Measurements from ENCODE around the gene DNAH11.
A peak's percentile ranks its signal among the peaks of the same experiment; 100 is the strongest.
"Not testable (repeated sequence)": the region's sequence is repeated elsewhere in the genome, so short reads cannot be mapped to it uniquely, and the experiment has no call there.

DNAH11 gene

GRCh38 chr7:21526448-21526847, 16.4 kb upstream of the DNAH11 start:
- H3K4me1 ChIP-seq (ENCODE audit: control insufficient read depth, insufficient read depth, low read length): no peaks in the 10 kb centered on the region
- H3K27ac ChIP-seq (ENCODE audit: low read length): no peak overlapping the region
- WGBS (ENCODE audit: insufficient coverage, insufficient read length): no CpG with 5 or more reads among the region's 3 CpGs
- no peaks in the 10 kb centered on the region for H3K9me3 ChIP-seq (ENCODE audit: control insufficient read depth, insufficient read depth, low read length)
- H3K36me3 ChIP-seq (ENCODE audit: control insufficient read depth, insufficient read depth, low read length): no peaks in the 10 kb centered on the region
- H3K27me3 ChIP-seq (ENCODE audit: control insufficient read depth, insufficient read depth, low read length): no peaks in the 10 kb centered on the region
- DNase-seq (ENCODE audit: low read depth, low spot score): no peak
- H3K4me3 ChIP-seq (ENCODE audit: low read length): no peak overlapping the region

DNA sequence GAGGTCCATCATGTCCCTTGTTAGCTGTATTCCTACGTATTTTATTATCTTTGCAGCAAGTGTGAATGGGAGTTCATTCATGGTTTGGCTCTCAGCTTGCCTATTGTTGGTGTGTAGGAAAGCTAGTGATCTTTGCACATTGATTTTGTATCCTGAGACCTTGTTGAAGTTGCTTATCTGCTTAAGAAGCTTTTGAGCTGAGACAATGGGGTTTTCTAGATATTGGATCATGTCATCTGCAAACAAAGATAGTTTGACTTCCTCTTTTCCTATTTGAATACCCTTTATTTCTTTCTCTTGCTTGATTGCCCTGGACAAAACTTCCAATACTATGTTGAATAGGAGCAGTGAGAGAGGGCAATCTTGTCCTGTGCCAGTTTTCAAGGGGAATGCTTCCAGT, 10.4 kb upstream of the DNAH11 start:
- not testable (repeated sequence) for H3K9me3 ChIP-seq (ENCODE audit: control insufficient read depth, insufficient read depth, low read length); H3K27ac ChIP-seq (ENCODE audit: low read length); H3K36me3 ChIP-seq (ENCODE audit: control insufficient read depth, insufficient read depth, low read length); H3K4me1 ChIP-seq (ENCODE audit: control insufficient read depth, insufficient read depth, low read length); DNase-seq (ENCODE audit: low read depth, low spot score); H3K27me3 ChIP-seq (ENCODE audit: control insufficient read depth, insufficient read depth, low read length); H3K4me3 ChIP-seq (ENCODE audit: low read length)
- no CpG with 5 or more reads among the region's 1 CpG for WGBS (ENCODE audit: insufficient coverage, insufficient read length)

DNA sequence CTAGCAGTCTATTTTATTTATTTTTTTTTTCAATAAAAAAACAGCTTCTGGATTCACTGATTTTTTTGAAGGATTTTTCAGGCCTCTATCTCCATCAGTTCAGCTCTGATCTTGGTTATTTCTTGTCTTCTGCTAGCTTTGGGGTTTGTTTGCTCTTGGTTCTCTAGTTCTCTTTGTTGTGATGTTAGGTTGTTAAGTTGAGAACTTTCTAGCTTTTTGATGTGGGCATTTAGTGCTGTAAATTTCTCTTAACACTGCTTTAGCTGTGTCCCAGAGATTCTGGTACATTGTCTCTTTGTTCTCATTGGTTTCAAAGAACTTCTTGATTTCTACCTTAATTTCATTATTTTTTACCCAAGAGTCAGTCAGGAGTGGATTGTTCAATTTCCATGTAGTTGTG, 9.2 kb upstream of the DNAH11 start:
- H3K27ac ChIP-seq (ENCODE audit: low read length); H3K4me1 ChIP-seq (ENCODE audit: control insufficient read depth, insufficient read depth, low read length); H3K27me3 ChIP-seq (ENCODE audit: control insufficient read depth, insufficient read depth, low read length); H3K9me3 ChIP-seq (ENCODE audit: control insufficient read depth, insufficient read depth, low read length); H3K36me3 ChIP-seq (ENCODE audit: control insufficient read depth, insufficient read depth, low read length); H3K4me3 ChIP-seq (ENCODE audit: low read length); DNase-seq (ENCODE audit: low read depth, low spot score): not testable (repeated sequence)

GRCh38 chr7:21536445-21537118, 6.3 kb upstream of the DNAH11 start:
- not testable (repeated sequence) for H3K27ac ChIP-seq (ENCODE audit: low read length); H3K4me3 ChIP-seq (ENCODE audit: low read length); H3K9me3 ChIP-seq (ENCODE audit: control insufficient read depth, insufficient read depth, low read length); H3K4me1 ChIP-seq (ENCODE audit: control insufficient read depth, insufficient read depth, low read length); H3K27me3 ChIP-seq (ENCODE audit: control insufficient read depth, insufficient read depth, low read length); DNase-seq (ENCODE audit: low read depth, low spot score); H3K36me3 ChIP-seq (ENCODE audit: control insufficient read depth, insufficient read depth, low read length)
- no CpG with 5 or more reads among the region's 27 CpGs for WGBS (ENCODE audit: insufficient coverage, insufficient read length)

GRCh38 chr7:21538936-21539495, 3.8 kb upstream of the DNAH11 start:
- Histone ChIP-seq H3K4me3 (ENCODE audit: low read length) (no peak overlapping the region), H3K4me1 (ENCODE audit: control insufficient read depth, insufficient read depth, low read length) (peaks cover 2% of the 10 kb centered on the region; the same call in 1 of the 2 replicates), H3K9me3 (ENCODE audit: control insufficient read depth, insufficient read depth, low read length) (no peaks in the 10 kb centered on the region), H3K27ac (ENCODE audit: low read length) (no peak overlapping the region), H3K36me3 (ENCODE audit: control insufficient read depth, insufficient read depth, low read length) (no peaks in the 10 kb centered on the region), H3K27me3 (ENCODE audit: control insufficient read depth, insufficient read depth, low read length) (peaks cover 3% of the 10 kb centered on the region; the same call in 1 of the 2 replicates)
- DNase-seq (ENCODE audit: low read depth, low spot score): no peak
- WGBS (ENCODE audit: insufficient coverage, insufficient read length): no CpG with 5 or more reads among the region's 3 CpGs

DNA sequence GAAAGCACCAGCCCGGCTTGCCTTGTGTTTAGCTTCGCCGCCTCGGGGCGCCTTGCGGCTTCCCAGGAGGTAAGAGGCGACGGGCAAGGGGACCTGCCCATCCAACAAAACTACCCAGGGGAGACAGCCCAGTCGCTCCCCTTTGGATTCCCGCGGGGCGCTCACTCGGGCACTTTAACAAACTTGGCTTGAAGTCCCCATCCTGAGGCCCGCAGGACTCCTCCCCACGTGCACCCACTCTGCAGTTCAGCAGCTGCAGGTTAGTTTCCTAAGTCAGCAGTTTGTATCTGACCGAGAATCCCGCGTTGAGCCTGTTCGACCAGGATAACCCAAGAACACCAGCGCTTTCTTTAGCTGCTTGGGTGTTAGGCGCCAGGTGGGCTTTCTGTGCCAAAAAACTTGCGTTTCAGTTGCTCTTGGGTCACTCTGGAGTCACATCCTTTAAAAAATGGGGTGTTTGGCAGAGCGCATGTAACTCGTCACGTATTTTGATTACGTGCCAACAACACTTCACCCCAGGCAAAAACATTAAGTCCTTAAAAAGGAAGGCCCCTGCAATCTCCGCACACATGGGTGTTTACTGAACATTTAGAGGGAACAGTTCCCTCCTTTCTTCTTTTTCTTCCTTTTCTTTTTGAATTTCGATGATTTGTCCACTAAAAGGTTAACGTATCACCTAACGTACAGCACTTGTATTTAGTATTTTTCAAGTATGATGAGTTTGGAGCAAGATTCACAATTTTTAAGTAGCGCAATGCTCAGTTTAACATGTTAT, 876 bp downstream of the DNAH11 start:
- DNase-seq (ENCODE audit: low read depth, low spot score): no peak
- H3K4me3 ChIP-seq (ENCODE audit: low read length): peak overlapping the region; percentile 55; the same call in 1 of the 2 replicates
- no peak overlapping the region for H3K27ac ChIP-seq (ENCODE audit: low read length)
- H3K36me3 ChIP-seq (ENCODE audit: control insufficient read depth, insufficient read depth, low read length): no peaks in the 10 kb centered on the region
- WGBS (ENCODE audit: insufficient coverage, insufficient read length): no CpG with 5 or more reads among the region's 31 CpGs
- H3K9me3 ChIP-seq (ENCODE audit: control insufficient read depth, insufficient read depth, low read length): no peaks in the 10 kb centered on the region
- H3K27me3 ChIP-seq (ENCODE audit: control insufficient read depth, insufficient read depth, low read length): peaks cover 3% of the 10 kb centered on the region; the same call in 1 of the 2 replicates
- H3K4me1 ChIP-seq (ENCODE audit: control insufficient read depth, insufficient read depth, low read length): peaks cover 2% of the 10 kb centered on the region; the same call in 1 of the 2 replicates

- no peaks in the 10 kb centered on the region for H3K9me3 ChIP-seq (ENCODE audit: control insufficient read depth, insufficient read depth, low read length)
- H3K27ac ChIP-seq (ENCODE audit: low read length): no peak overlapping the region
- peaks cover 3% of the 10 kb centered on the region; the same call in 1 of the 2 replicates for H3K27me3 ChIP-seq (ENCODE audit: control insufficient read depth, insufficient read depth, low read length)
- H3K4me1 ChIP-seq (ENCODE audit: control insufficient read depth, insufficient read depth, low read length): peaks cover 2% of the 10 kb centered on the region; the same call in 1 of the 2 replicates
- H3K4me3 ChIP-seq (ENCODE audit: low read length): no peak overlapping the region; the same call in 1 of the 2 replicates
- no CpG with 5 or more reads among the region's 3 CpGs for WGBS (ENCODE audit: insufficient coverage, insufficient read length)
- DNase-seq (ENCODE audit: low read depth, low spot score): no peak
- no peaks in the 10 kb centered on the region for H3K36me3 ChIP-seq (ENCODE audit: control insufficient read depth, insufficient read depth, low read length)
Measured at GRCh38 chr7:21544303-21544656, 1.4 kb downstream of the DNAH11 start.

DNA sequence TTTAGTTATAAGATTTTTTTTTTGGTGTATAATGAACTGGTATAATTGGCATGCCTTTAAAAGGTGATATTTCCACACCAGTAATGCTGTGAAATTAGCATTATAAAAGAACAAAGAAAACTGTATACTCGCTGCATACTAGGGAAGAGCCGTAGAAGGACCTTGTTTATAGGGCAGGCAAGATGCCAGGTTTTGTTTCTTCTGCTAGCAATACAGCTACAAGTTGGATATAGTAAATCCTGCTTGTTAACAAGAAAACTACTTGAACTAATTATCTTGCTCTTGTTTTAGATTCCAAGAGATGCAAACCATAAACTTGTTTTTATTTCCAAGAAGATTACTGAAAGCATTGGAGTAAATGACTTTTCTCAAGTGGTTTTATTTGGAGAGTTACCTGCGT, 1.9 kb downstream of the DNAH11 start:
- no peak for DNase-seq (ENCODE audit: low read depth, low spot score)
- H3K27me3 ChIP-seq (ENCODE audit: control insufficient read depth, insufficient read depth, low read length): peaks cover 3% of the 10 kb centered on the region; the same call in 1 of the 2 replicates

DNA sequence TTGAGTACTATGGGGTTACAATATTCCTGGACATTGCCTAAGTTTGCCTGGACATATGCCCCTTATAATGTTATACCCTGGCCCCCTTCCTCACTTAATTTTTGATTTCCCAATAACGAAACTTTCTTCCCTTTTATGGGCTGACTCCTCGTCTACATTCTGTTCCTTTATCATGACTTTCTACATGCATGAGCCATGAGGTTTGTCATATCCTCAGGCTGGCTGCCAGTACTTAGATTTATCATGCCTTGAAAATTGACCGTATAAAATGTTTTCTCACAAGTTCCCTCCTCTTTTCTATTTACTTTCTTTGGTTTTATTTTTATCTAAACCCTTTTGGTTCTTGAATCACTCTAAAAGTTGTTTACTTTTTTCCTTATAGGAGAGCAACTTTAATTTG, 4.7 kb downstream of the DNAH11 start:
- Histone ChIP-seq H3K27ac (ENCODE audit: low read length) (no peak overlapping the region), H3K4me1 (ENCODE audit: control insufficient read depth, insufficient read depth, low read length) (no peaks in the 10 kb centered on the region; the same call in 1 of the 2 replicates), H3K4me3 (ENCODE audit: low read length) (no peak overlapping the region), H3K27me3 (ENCODE audit: control insufficient read depth, insufficient read depth, low read length) (peaks cover 3% of the 10 kb centered on the region; the same call in 1 of the 2 replicates), H3K9me3 (ENCODE audit: control insufficient read depth, insufficient read depth, low read length) (no peaks in the 10 kb centered on the region), H3K36me3 (ENCODE audit: control insufficient read depth, insufficient read depth, low read length) (no peaks in the 10 kb centered on the region)
- DNase-seq (ENCODE audit: low read depth, low spot score): no peak
- WGBS (ENCODE audit: insufficient coverage, insufficient read length): no CpG with 5 or more reads among the region's 3 CpGs

More for the DNA sequence above, 1.9 kb downstream of the DNAH11 start:
- Histone ChIP-seq H3K4me1 (ENCODE audit: control insufficient read depth, insufficient read depth, low read length) (no peaks in the 10 kb centered on the region), H3K9me3 (ENCODE audit: control insufficient read depth, insufficient read depth, low read length) (no peaks in the 10 kb centered on the region), H3K4me3 (ENCODE audit: low read length) (no peak overlapping the region), H3K36me3 (ENCODE audit: control insufficient read depth, insufficient read depth, low read length) (no peaks in the 10 kb centered on the region), H3K27ac (ENCODE audit: low read length) (no peak overlapping the region)
- no CpG with 5 or more reads among the region's 3 CpGs for WGBS (ENCODE audit: insufficient coverage, insufficient read length)

GRCh38 chr7:21548491-21548890, 5.7 kb downstream of the DNAH11 start:
- Histone ChIP-seq H3K9me3 (ENCODE audit: control insufficient read depth, insufficient read depth, low read length) (no peaks in the 10 kb centered on the region), H3K36me3 (ENCODE audit: control insufficient read depth, insufficient read depth, low read length) (no peaks in the 10 kb centered on the region), H3K27me3 (ENCODE audit: control insufficient read depth, insufficient read depth, low read length) (peaks cover 3% of the 10 kb centered on the region; the same call in 1 of the 2 replicates), H3K4me1 (ENCODE audit: control insufficient read depth, insufficient read depth, low read length) (no peaks in the 10 kb centered on the region; the same call in 1 of the 2 replicates), H3K4me3 (ENCODE audit: low read length) (no peak overlapping the region), H3K27ac (ENCODE audit: low read length) (no peak overlapping the region)
- DNase-seq (ENCODE audit: low read depth, low spot score): no peak
- WGBS (ENCODE audit: insufficient coverage, insufficient read length): no CpG with 5 or more reads among the region's 3 CpGs
